ENCODE data around the gene RASGRP3.

DNA sequence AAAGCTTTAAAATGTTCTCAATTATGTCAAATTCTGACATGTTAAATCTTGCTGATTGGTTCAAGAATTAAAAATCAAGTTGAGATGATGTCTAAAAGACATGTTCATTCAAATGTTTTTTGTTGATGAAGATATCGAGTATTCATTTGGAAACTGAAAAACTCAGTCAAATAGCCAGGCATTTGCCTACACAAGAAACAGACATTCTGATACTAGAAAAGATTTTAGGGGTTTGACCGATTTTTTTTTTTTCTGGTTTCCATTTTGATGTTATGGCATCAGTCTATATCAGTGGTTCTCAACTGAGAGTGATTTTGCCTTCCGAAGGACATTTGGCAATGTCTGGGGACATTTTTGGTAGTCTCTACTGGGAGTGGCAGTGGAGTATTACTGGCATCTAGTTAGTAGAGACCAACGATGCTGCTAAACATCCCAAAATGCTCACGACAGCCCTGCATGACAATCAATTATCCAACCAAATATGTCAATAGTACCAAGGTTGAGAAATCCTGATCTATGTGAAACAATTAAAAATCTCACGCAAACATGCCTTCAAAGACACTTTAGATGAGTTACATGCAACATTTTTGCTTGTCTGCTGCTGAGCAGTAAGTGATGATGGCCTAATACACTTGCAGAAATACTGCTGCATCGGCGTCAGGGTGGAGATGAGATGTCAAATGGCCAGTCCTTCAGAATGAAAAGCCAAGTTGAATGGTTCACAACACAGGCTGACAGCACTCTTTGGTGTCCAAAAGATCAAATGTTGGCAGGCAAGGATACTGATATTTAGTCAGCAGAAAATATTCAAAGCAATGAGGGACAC, 12.5 kb downstream of the RASGRP3 start:
- TF ChIP-seq, protein P1, sequence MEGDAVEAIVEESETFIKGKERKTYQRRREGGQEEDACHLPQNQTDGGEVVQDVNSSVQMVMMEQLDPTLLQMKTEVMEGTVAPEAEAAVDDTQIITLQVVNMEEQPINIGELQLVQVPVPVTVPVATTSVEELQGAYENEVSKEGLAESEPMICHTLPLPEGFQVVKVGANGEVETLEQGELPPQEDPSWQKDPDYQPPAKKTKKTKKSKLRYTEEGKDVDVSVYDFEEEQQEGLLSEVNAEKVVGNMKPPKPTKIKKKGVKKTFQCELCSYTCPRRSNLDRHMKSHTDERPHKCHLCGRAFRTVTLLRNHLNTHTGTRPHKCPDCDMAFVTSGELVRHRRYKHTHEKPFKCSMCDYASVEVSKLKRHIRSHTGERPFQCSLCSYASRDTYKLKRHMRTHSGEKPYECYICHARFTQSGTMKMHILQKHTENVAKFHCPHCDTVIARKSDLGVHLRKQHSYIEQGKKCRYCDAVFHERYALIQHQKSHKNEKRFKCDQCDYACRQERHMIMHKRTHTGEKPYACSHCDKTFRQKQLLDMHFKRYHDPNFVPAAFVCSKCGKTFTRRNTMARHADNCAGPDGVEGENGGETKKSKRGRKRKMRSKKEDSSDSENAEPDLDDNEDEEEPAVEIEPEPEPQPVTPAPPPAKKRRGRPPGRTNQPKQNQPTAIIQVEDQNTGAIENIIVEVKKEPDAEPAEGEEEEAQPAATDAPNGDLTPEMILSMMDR (IDR thresholded peaks at IDR 0.05) = no peak
- TF ChIP-seq POLR2A (IDR thresholded peaks at IDR 0.05) = no peak
